ENCODE measurements around the gene CST11.

GRCh38 chr20:23441850-23442313, 10.8 kb downstream of the CST11 start:
- TF ChIP-seq CTCF (IDR thresholded peaks at IDR 0.05; ENCODE audit: low read depth, low read length), result peak; percentile 97
- TF ChIP-seq POLR2A (IDR thresholded peaks at IDR 0.05; ENCODE audit: extremely low read depth, insufficient read length), result no peak
